Hepatocyte (in vitro differentiated cells): ENCODE data around the gene SERINC5. TPM values are rescaled to one million over a fixed set of nuclear protein-coding genes. Genes with fewer than 3 reads are reported as not detected.

ENCODE experiments used
- DNase-seq: peaks from one replicate; pipeline ENCODE4 v3.0.0-alpha.2; 2016; ENCODE audit warnings: low spot score
- H2AFZ ChIP-seq: fragments of 200-600 bp; sonication (generic); 2 replicates; pipeline ENCODE4 v1.6.0; 2016; ENCODE audit warnings: antibody characterized with exemption, mild to moderate bottlenecking
- H3K27ac ChIP-seq: fragments of 200-600 bp; sonication (generic); 2 replicates; pipeline ENCODE4 v1.5.1; 2016; ENCODE audit warnings: mild to moderate bottlenecking
- H3K27me3 ChIP-seq: fragments of 200-600 bp; sonication (generic); 2 replicates; pipeline ENCODE4 v1.6.1; 2016
- H3K36me3 ChIP-seq: fragments of 200-600 bp; sonication (generic); replicated peaks from 2 replicates; pipeline ENCODE4 v1.5.1; 2016; ENCODE audit warnings: low read depth; ENCODE audit not compliant: insufficient read depth
- H3K4me1 ChIP-seq: fragments of 200-600 bp; sonication (generic); 2 replicates; pipeline ENCODE4 v1.5.1; 2016; ENCODE audit warnings: mild to moderate bottlenecking, moderate library complexity; ENCODE audit not compliant: insufficient read depth
- H3K4me2 ChIP-seq: fragments of 200-600 bp; sonication (generic); 2 replicates; pipeline ENCODE4 v1.6.0; 2016
- H3K4me3 ChIP-seq: fragments of 200-600 bp; sonication (generic); 2 replicates; pipeline ENCODE4 v1.5.1; 2016; ENCODE audit warnings: mild to moderate bottlenecking
- H3K79me2 ChIP-seq: fragments of 200-600 bp; sonication (generic); 2 replicates; pipeline ENCODE4 v1.6.0; 2017; ENCODE audit warnings: mild to moderate bottlenecking
- H3K9me2 ChIP-seq: fragments of 200-600 bp; sonication (generic); replicated peaks from 2 replicates; pipeline ENCODE4 v1.6.0; 2017; ENCODE audit warnings: mild to moderate bottlenecking; ENCODE audit not compliant: insufficient read depth
- H3K9me3 ChIP-seq: fragments of 200-600 bp; sonication (generic); 2 replicates; pipeline ENCODE4 v1.5.1; 2016; ENCODE audit warnings: low read depth, mild to moderate bottlenecking
- H4K20me1 ChIP-seq: fragments of 200-600 bp; sonication (generic); 2 replicates; pipeline ENCODE4 v1.6.0; 2016; ENCODE audit warnings: mild to moderate bottlenecking; ENCODE audit not compliant: insufficient read depth, poor library complexity, severe bottlenecking
- EZH2 ChIP-seq: fragments of 200-600 bp; sonication (generic); IDR thresholded peaks from 2 replicates; pipeline ENCODE4 v1.6.1; 2016; ENCODE audit warnings: antibody characterized with exemption, mild to moderate bottlenecking, borderline replicate concordance
- EZH2phosphoT487 ChIP-seq: fragments of 200-600 bp; sonication (generic); IDR thresholded peaks from one replicate; pipeline ENCODE4 v1.6.1; 2018; ENCODE audit warnings: antibody characterized with exemption, mild to moderate bottlenecking, low read depth, moderate library complexity; ENCODE audit not compliant: unreplicated experiment, severe bottlenecking
- WGBS: methylation state at CpG from one replicate; pipeline ENCODE4 v1.1.6; 2016; ENCODE audit warnings: low lambda C conversion rate; ENCODE audit errors: missing lambda C conversion rate; 5-methylcytosine and 5-hydroxymethylcytosine counted together
- polyA plus RNA-seq: library from polyadenylated mRNA; unstranded; fragments of >200 nt; fragmentation: Nextera tagmentation; extraction: Ambion mirVana; gene quantifications from 2 replicates; pipeline ENCODE4 v1.2.1, GENCODE V29; 2016
- total RNA-seq: library from RNA; depleted of rRNA; stranded (reverse); fragments of >200 nt; gene quantifications from 2 replicates; pipeline ENCODE4 v1.2.3, GENCODE V29; 2014
- TF ChIP-seq, protein P1 (sequence below): fragments of 200-600 bp; sonication (generic); IDR thresholded peaks from 2 replicates; pipeline ENCODE4 v1.5.1; 2016; ENCODE audit warnings: antibody characterized with exemption, mild to moderate bottlenecking; ENCODE audit not compliant: poor library complexity

SERINC5 gene
- total and polyA plus RNA-seq, 2 experiments from 2014 or later = 19.3 to 70.2 TPM

DNA sequence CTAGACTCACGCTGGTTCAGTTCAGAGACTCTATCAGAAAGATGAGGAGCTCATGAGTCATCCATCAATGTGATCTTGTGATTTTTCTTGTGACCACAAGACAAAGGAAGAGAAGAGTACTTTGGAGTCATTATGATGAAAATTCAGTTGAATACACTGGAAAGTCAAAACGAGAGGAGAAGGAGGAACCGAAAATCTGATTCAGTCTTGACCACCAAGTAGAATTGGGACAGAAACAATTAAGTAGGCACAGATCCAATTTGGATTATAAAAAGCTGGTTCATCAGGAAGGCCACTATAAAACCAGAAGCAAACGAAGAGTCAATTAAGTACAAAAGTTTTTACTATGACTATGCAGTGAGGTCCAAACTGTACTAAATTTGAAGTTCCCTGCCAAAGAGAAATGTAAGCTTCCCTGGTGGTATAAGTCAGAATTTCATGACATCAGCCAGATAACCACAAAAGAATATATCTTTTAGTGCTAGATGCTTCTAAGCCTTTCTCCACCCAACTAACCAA lies 129.8 kb downstream of the SERINC5 start:
- Histone ChIP-seq H3K79me2 (no peaks in the 10 kb centered on the region), H3K9me3 (no peaks in the 10 kb centered on the region), H2AFZ (no peak overlapping the region), H3K4me1 (peaks cover 11% of the 10 kb centered on the region), H3K27me3 (no peaks in the 10 kb centered on the region), H3K9me2 (no peaks in the 10 kb centered on the region), H3K4me3 (no peak overlapping the region), H3K27ac (no peak overlapping the region), H4K20me1 (no peaks in the 10 kb centered on the region), H3K36me3 (no peaks in the 10 kb centered on the region), H3K4me2 (no peak overlapping the region)
- TF ChIP-seq EZH2 = no peak
- TF ChIP-seq, protein P1, sequence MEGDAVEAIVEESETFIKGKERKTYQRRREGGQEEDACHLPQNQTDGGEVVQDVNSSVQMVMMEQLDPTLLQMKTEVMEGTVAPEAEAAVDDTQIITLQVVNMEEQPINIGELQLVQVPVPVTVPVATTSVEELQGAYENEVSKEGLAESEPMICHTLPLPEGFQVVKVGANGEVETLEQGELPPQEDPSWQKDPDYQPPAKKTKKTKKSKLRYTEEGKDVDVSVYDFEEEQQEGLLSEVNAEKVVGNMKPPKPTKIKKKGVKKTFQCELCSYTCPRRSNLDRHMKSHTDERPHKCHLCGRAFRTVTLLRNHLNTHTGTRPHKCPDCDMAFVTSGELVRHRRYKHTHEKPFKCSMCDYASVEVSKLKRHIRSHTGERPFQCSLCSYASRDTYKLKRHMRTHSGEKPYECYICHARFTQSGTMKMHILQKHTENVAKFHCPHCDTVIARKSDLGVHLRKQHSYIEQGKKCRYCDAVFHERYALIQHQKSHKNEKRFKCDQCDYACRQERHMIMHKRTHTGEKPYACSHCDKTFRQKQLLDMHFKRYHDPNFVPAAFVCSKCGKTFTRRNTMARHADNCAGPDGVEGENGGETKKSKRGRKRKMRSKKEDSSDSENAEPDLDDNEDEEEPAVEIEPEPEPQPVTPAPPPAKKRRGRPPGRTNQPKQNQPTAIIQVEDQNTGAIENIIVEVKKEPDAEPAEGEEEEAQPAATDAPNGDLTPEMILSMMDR = no peak
- no peak for TF ChIP-seq EZH2phosphoT487
- WGBS = 84% methylated on average over 4 of the region's 4 CpGs
- no peak for DNase-seq

DNA sequence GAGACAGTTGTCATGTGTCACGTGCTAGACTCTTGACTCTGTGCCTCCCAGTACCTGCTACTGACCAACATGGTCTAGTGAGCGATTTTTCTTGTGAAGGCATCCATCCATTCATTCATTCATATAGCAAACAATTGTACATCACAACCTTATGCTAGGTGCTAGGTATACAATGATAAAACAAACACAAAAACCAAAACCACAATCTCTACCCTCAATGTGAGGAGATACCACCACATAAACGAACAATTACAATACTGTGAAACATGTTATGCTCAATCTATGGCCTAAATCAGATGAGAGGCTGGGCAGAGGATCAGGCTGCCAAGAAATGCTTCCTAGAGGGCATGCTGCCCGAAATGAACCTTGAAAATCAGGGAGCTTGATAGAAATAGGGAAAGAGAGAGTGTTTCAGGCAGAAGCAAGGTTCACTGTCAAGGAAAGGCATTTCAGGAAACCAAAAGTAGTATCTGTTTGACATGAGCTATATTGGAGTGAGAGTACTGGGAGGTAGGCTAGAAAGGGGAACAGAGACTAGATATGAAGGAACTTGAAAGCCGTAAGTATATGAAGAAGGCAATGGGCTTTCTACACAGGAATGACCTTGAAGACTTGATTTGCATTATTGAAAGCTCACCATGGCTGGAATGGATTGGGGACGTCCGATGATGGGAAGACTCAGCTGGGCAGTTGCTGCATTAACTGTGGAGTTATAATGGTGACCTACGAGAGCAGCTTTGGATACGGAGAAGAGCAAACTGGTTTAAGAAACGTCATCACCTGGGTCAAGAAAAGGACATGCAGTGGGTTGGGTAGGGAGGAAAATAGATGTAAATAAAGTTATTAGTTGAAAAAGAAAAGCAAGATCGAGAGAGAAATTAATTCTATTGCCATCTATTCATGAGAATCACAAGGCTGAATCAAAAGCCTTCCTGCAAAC lies 130.6 kb downstream of the SERINC5 start:
- TF ChIP-seq, protein P1 = no peak
- TF ChIP-seq EZH2phosphoT487 = no peak
- TF ChIP-seq EZH2 = no peak
- peaks cover 11% of the 10 kb centered on the region for H3K4me1 ChIP-seq
- no peak overlapping the region for H3K27ac ChIP-seq
- WGBS = 92% methylated on average over 11 of the region's 11 CpGs
- no peaks in the 10 kb centered on the region for H3K36me3 ChIP-seq
- H3K79me2 ChIP-seq = no peaks in the 10 kb centered on the region
- no peaks in the 10 kb centered on the region for H3K9me3 ChIP-seq
- H3K4me2 ChIP-seq = no peak overlapping the region
- DNase-seq = no peak
- H4K20me1 ChIP-seq = no peaks in the 10 kb centered on the region
- no peak overlapping the region for H3K4me3 ChIP-seq
- no peak overlapping the region for H2AFZ ChIP-seq
- H3K9me2 ChIP-seq = no peaks in the 10 kb centered on the region
- no peaks in the 10 kb centered on the region for H3K27me3 ChIP-seq

DNA sequence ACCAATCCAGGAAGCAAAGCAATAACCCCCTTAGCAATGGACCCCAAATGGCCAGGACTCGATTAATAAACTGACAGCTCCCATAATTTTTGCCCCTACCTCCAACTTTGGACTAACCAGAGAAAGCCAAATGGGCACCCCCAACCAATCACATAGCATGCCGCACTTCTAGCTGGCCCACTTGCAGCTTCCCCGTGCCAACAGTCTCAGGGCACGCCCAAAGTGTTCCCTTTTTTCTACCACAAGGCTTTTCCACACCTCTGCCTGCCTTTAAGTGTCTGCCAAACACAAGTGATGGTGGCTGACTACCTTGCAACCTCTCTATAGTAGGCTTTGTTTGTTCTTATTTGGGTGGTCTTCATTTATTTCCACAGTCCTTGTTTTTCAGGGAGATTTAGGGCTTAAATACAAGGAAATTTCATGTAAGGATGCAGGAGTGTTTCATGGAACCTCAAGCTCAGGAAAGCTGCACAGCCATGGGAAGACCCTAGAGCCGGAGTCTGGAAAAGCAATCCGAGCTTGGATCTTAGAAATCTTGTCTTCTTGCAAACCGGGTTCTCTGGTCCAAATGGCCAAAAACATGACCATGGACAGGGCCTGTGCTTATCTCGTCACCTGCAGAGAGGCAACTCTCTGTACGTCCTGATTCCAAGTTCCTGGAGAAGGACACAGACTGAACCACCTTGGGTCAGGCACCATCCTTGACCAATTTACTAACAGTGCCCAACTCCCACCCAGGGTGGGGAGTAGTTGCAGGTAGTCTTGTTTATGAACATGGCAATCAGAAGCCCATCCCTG lies 131.5 kb downstream of the SERINC5 start:
- Histone ChIP-seq H3K36me3 (no peaks in the 10 kb centered on the region), H3K4me3 (no peak overlapping the region), H3K4me2 (no peak overlapping the region), H3K9me3 (no peaks in the 10 kb centered on the region), H3K4me1 (peaks cover 11% of the 10 kb centered on the region), H3K79me2 (no peaks in the 10 kb centered on the region), H4K20me1 (no peaks in the 10 kb centered on the region), H2AFZ (no peak overlapping the region), H3K9me2 (no peaks in the 10 kb centered on the region), H3K27ac (no peak overlapping the region), H3K27me3 (no peaks in the 10 kb centered on the region)
- no peak for TF ChIP-seq EZH2
- TF ChIP-seq, protein P1 = no peak
- WGBS = 95% methylated on average over 9 of the region's 9 CpGs
- no peak for DNase-seq
